Measurements from ENCODE around the gene ADAMTSL4.

Gene ADAMTSL4

GRCh38 chr1:150548632-150549495, at the start of gene ADAMTSL4:
TSS of gene ADAMTSL4 (plus strand) at chr1:150549408. CDS start at chr1:150552289, 2,881 bp downstream.
- FAIRE-seq: no peak

- no peak for FAIRE-seq
Measured at GRCh38 chr1:150505431-150505830, 43.8 kb upstream of the ADAMTSL4 start.

- peak; percentile 8 for FAIRE-seq
Measured at GRCh38 chr1:150507912-150508864, 41.0 kb upstream of the ADAMTSL4 start, which contains the start of gene ECM1. TSS of gene ECM1 (plus strand) at chr1:150508109. CDS start at chr1:150508210, 101 bp downstream.

- no peak for FAIRE-seq
Measured at GRCh38 chr1:150508982-150509381, 40.2 kb upstream of the ADAMTSL4 start.

GRCh38 chr1:150511551-150511950, 37.7 kb upstream of the ADAMTSL4 start:
- FAIRE-seq: no peak

- FAIRE-seq: no peak
Measured at GRCh38 chr1:150511985-150512660, 37.1 kb upstream of the ADAMTSL4 start.

- FAIRE-seq: no peak
Measured at GRCh38 chr1:150512846-150513245, 36.4 kb upstream of the ADAMTSL4 start.

GRCh38 chr1:150513351-150513791, 35.8 kb upstream of the ADAMTSL4 start:
- no peak for FAIRE-seq

GRCh38 chr1:150514260-150514659, 34.9 kb upstream of the ADAMTSL4 start:
- FAIRE-seq: no peak

GRCh38 chr1:150514913-150515327, 34.3 kb upstream of the ADAMTSL4 start:
- no peak for FAIRE-seq

- FAIRE-seq: peak; percentile 70
Measured at GRCh38 chr1:150515328-150516049, 33.7 kb upstream of the ADAMTSL4 start, which contains the start of gene FALEC. TSS of gene FALEC (plus strand) at chr1:150515752.

GRCh38 chr1:150516050-150516591, 33.1 kb upstream of the ADAMTSL4 start:
- no peak for FAIRE-seq

GRCh38 chr1:150516616-150517015, 32.6 kb upstream of the ADAMTSL4 start:
- FAIRE-seq: peak; percentile 92

GRCh38 chr1:150521196-150521968, 27.8 kb upstream of the ADAMTSL4 start:
- no peak for FAIRE-seq

- FAIRE-seq: no peak
Measured at GRCh38 chr1:150525348-150525747, 23.9 kb upstream of the ADAMTSL4 start.

- no peak for FAIRE-seq
Measured at GRCh38 chr1:150528196-150528595, 21.0 kb upstream of the ADAMTSL4 start.

- no peak for FAIRE-seq
Measured at GRCh38 chr1:150529017-150529416, 20.2 kb upstream of the ADAMTSL4 start.

- FAIRE-seq: no peak
Measured at GRCh38 chr1:150530491-150531159, 18.6 kb upstream of the ADAMTSL4 start.

- no peak for FAIRE-seq
Measured at GRCh38 chr1:150532860-150533259, 16.3 kb upstream of the ADAMTSL4 start.

GRCh38 chr1:150534002-150534401, 15.2 kb upstream of the ADAMTSL4 start:
- no peak for FAIRE-seq
